OCI-LY7 (cell line): ENCODE measurements around the gene MAMDC2. TPM values are rescaled to one million over a fixed set of nuclear protein-coding genes. Genes with fewer than 3 reads are reported as not detected.

Source experiments
- BruUV-seq: library from RNA; stranded (reverse); fragments of 400-500 nt; replicated peaks from 2 replicates; lab custom pipeline; 2021; lab: Mats Ljungman, UMichigan
- CTCF ChIA-PET: fragments of 300-600 bp; sonication (Branson Sonifier 250); formaldehyde crosslinking; loops from one replicate; lab custom pipeline; 2022; ENCODE audit warnings: antibody characterized with exemption; ENCODE audit not compliant: unreplicated experiment; lab: Charles Lee
- POLR2A ChIA-PET: fragments of 300-600 bp; sonication (Branson Sonifier 250); formaldehyde crosslinking; loops from one replicate; lab custom pipeline; 2022; ENCODE audit warnings: antibody characterized with exemption; lab: Charles Lee
- DNase-seq: peaks from one replicate; pipeline ENCODE4 v3.0.0-alpha.2; 2015; ENCODE audit warnings: low spot score
- H2AFZ ChIP-seq: fragments of 200-600 bp; sonication (generic), shearing (Covaris generic); 2 replicates; pipeline ENCODE4 v1.6.1; 2014; ENCODE audit warnings: mild to moderate bottlenecking, antibody characterized with exemption, low read length, moderate library complexity
- H3K27ac ChIP-seq: fragments of 200-600 bp; sonication (generic); 2 replicates; pipeline ENCODE4 v1.5.1; 2014; ENCODE audit warnings: mixed run types, low read depth, mild to moderate bottlenecking, moderate library complexity, low read length, inconsistent platforms; ENCODE audit not compliant: poor library complexity, severe bottlenecking
- H3K36me3 ChIP-seq: fragments of 200-600 bp; sonication (generic); 2 replicates; pipeline ENCODE4 v1.6.1; 2014; ENCODE audit warnings: mild to moderate bottlenecking, antibody characterized with exemption, low read length, moderate library complexity, mixed read lengths; ENCODE audit not compliant: insufficient read depth
- H3K4me1 ChIP-seq: fragments of 200-600 bp; sonication (generic); 2 replicates; pipeline ENCODE4 v1.5.1; 2014; ENCODE audit warnings: mild to moderate bottlenecking, low read length; ENCODE audit not compliant: insufficient read depth, poor library complexity, severe bottlenecking
- H3K4me2 ChIP-seq: fragments of 200-600 bp; sonication (generic); 2 replicates; pipeline ENCODE4 v1.6.1; 2014; ENCODE audit warnings: mild to moderate bottlenecking, low read length
- H3K4me3 ChIP-seq: fragments of 200-600 bp; sonication (generic); 2 replicates; pipeline ENCODE4 v1.5.1; 2014; ENCODE audit warnings: mild to moderate bottlenecking, low read depth, low read length; ENCODE audit not compliant: poor library complexity, severe bottlenecking
- H3K79me2 ChIP-seq: fragments of 200-600 bp; sonication (generic); 2 replicates; pipeline ENCODE4 v1.6.1; 2016; ENCODE audit warnings: low read depth, mild to moderate bottlenecking, low read length, moderate library complexity, mixed read lengths; ENCODE audit not compliant: insufficient read depth
- H3K9me2 ChIP-seq: fragments of 200-600 bp; sonication (generic); 2 replicates; pipeline ENCODE4 v1.6.1; 2016; ENCODE audit warnings: mild to moderate bottlenecking, low read length, mixed read lengths; ENCODE audit not compliant: insufficient read depth
- H3K9me3 ChIP-seq: fragments of 200-600 bp; sonication (generic); 2 replicates; pipeline ENCODE4 v1.6.1; 2014; ENCODE audit warnings: mild to moderate bottlenecking, mixed run types, low read length, mixed read lengths
- H4K20me1 ChIP-seq: fragments of 200-600 bp; sonication (generic); 2 replicates; pipeline ENCODE4 v1.6.1; 2014; ENCODE audit warnings: mild to moderate bottlenecking, antibody characterized with exemption, low read length, moderate library complexity, mixed read lengths; ENCODE audit not compliant: insufficient read depth
- CTCF ChIP-seq: fragments of 200-600 bp; sonication (generic); conservative IDR thresholded peaks from 2 replicates; pipeline ENCODE4 v1.5.1; 2014; ENCODE audit warnings: mild to moderate bottlenecking, antibody characterized with exemption, low read length, moderate library complexity, mixed read lengths
- EZH2phosphoT487 ChIP-seq: fragments of 200-600 bp; sonication (generic); IDR thresholded peaks from 2 replicates; pipeline ENCODE4 v1.6.1; 2018; ENCODE audit warnings: low read depth, borderline replicate concordance, mild to moderate bottlenecking, mixed run types, antibody characterized with exemption, low read length, moderate library complexity, mixed read lengths
- intact Hi-C: fragments of 100-400 bp; cut with micrococcal nuclease; formaldehyde crosslinking; loops from one replicate; pipeline ENCODE4 v1.10.0; 2022; ENCODE audit not compliant: unreplicated experiment
- total RNA-seq, 2 experiments: library from RNA; depleted of rRNA in 1 of 2; stranded (reverse); fragments of >200 nt in 1 of 2; shearing (Covaris generic) in 1 of 2; gene quantifications; 2 replicates each; pipeline ENCODE4 v1.2.3, GENCODE V29; 2014 to 2022

The MAMDC2 gene
- total RNA-seq, 2 experiments from 2014 or later: not detected

GRCh38 chr9:70044490-70045307 lies 1.1 kb downstream of the MAMDC2 start:
- no peaks in the 10 kb centered on the region for H3K9me2 ChIP-seq
- no peaks in the 10 kb centered on the region for H3K4me1 ChIP-seq
- no peak overlapping the region for H3K4me3 ChIP-seq
- no TSS peak for BruUV-seq
- H3K79me2 ChIP-seq: no peaks in the 10 kb centered on the region
- H3K27ac ChIP-seq: no peak overlapping the region
- no peak overlapping the region for H2AFZ ChIP-seq
- H4K20me1 ChIP-seq: no peaks in the 10 kb centered on the region
- no peak overlapping the region for H3K4me2 ChIP-seq
- intact Hi-C loops: no loop called here
- no peaks in the 10 kb centered on the region for H3K9me3 ChIP-seq
- POLR2A ChIA-PET: no interaction called here
- CTCF ChIA-PET: no interaction called here
- no peaks in the 10 kb centered on the region for H3K36me3 ChIP-seq
- no peak for DNase-seq
- TF ChIP-seq CTCF: no peak
- TF ChIP-seq EZH2phosphoT487: no peak

GRCh38 chr9:70045452-70045851 lies 1.8 kb downstream of the MAMDC2 start:
- intact Hi-C loops: no loop called here
- Histone ChIP-seq H3K79me2 (no peaks in the 10 kb centered on the region), H4K20me1 (no peaks in the 10 kb centered on the region), H3K9me2 (no peaks in the 10 kb centered on the region), H2AFZ (no peak overlapping the region), H3K4me3 (no peak overlapping the region), H3K27ac (no peak overlapping the region), H3K4me2 (no peak overlapping the region), H3K4me1 (no peaks in the 10 kb centered on the region), H3K36me3 (no peaks in the 10 kb centered on the region), H3K9me3 (no peaks in the 10 kb centered on the region)
- DNase-seq: no peak
- no peak for TF ChIP-seq CTCF
- TF ChIP-seq EZH2phosphoT487: no peak
- ChIA-PET POLR2A (no interaction called here), CTCF (no interaction called here)
- no TSS peak for BruUV-seq
